Astrocyte of the cerebellum (primary cell): ENCODE data around the gene VPS41.

ENCODE experiments used
- DNase-seq: peaks from one replicate; pipeline ENCODE4 v3.0.0-alpha.2; 2011; ENCODE audit warnings: low read depth
- H3K4me3 ChIP-seq: 2 replicates; pipeline ENCODE4 v1.5.1; 2011; ENCODE audit warnings: mild to moderate bottlenecking, low read depth, low read length, moderate library complexity
- in situ Hi-C: cut with HindIII; loops from 2 replicates; pipeline ENCODE4 v1.10.0; 2017; ENCODE audit warnings: low sequenced_read_pairs
- TF ChIP-seq, protein P1 (sequence below): IDR thresholded peaks from 2 replicates; pipeline ENCODE4 v1.5.1; 2012; ENCODE audit warnings: low read length, low read depth, moderate library complexity, mild to moderate bottlenecking; ENCODE audit errors: missing control alignments

The VPS41 gene

DNA sequence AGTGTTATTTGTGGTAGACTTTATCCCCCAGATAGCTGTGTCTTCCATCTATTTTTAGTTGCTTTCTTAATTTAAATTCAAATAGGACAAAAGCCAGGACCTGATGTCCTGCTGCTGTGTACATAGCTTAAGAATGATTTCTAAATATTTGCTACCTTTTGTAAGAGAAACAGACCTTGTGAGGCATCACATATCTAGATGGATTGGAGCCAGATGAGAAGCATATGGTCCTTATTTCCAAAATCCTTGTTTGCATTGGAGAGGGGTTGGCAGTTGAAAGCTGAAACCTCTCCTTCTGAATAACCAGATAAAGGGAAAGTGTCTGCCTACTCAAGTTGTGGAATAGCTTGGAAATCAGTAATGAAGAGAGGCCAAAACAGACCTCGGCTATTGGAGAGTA, 227.1 kb downstream of the VPS41 start:
- H3K4me3 ChIP-seq: no peak overlapping the region
- no peak for DNase-seq
- TF ChIP-seq, protein P1, sequence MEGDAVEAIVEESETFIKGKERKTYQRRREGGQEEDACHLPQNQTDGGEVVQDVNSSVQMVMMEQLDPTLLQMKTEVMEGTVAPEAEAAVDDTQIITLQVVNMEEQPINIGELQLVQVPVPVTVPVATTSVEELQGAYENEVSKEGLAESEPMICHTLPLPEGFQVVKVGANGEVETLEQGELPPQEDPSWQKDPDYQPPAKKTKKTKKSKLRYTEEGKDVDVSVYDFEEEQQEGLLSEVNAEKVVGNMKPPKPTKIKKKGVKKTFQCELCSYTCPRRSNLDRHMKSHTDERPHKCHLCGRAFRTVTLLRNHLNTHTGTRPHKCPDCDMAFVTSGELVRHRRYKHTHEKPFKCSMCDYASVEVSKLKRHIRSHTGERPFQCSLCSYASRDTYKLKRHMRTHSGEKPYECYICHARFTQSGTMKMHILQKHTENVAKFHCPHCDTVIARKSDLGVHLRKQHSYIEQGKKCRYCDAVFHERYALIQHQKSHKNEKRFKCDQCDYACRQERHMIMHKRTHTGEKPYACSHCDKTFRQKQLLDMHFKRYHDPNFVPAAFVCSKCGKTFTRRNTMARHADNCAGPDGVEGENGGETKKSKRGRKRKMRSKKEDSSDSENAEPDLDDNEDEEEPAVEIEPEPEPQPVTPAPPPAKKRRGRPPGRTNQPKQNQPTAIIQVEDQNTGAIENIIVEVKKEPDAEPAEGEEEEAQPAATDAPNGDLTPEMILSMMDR: no peak
- in situ Hi-C loops: no loop called here

DNA sequence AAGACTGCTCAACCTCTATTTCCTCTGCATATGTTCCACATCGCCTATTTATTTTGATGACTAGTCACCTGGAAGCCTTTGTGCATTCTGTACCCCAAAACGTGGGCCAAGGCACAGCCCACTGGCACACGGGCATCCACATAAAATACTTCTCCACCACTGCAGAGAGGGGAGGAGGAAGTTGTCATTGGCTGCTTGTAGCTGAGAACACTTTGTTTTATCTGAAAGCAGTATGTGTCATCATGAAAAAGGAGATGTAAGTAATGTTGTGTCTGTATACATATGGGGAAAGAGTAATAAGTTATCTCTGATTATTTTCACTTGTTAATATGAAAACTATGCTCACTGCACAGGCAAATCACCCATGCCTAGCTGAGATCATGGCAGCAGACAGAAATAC, 229.6 kb downstream of the VPS41 start:
- no peak for DNase-seq
- no peak overlapping the region for H3K4me3 ChIP-seq
- TF ChIP-seq, protein P1: no peak
- in situ Hi-C loops: no loop called here

DNA sequence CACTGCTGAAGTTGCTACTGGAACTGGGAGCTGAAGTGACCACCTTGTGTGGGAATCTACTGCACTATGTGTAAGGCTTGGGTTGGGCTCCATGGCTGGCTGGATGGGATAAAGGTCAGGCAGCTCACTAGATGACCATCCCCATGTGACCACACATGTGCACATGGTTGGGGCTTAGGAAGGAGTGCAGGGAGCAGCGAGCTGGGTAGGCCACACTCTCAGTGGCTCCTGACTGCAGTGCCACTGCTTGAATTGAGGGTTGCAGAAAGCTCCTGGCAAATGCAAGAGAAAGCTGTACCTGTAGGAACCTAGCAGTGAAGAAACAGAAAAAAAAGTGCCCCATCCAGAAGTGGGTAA, 230.3 kb downstream of the VPS41 start:
- TF ChIP-seq, protein P1: no peak
- in situ Hi-C loops: no loop called here

DNA sequence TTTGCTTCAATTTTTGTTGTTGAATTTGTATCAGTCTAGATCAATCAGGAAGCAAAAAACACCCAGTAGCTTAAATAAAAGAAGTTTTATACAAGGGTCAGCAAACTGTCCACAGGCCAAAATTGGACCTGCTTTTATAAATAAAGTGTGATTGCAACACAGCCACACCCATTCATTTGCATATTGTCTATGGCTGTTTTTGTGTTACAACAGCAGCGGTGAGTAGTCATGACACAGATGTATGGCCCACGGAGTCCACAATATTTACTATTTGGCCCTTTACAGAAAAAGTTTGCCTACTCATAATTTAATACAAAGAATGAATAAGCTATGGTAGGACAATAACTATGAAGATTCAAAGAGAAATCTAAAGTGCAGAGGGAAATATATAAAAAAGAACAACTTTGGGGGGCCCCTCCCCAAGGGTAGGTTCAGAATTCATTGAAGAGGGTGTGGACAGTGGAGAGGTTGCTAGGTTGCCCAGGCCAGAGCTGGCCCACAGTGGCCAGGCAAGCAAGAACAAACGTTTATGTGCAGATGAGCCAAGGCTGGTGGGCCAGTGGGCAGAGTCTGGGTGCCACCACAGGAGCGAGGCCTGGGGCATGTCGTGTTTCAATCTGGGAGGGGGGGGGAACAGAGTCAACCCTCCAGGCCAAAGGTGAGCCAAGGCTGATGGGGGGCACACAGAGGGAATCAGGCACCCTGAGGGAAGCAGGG, 230.9 kb downstream of the VPS41 start:
- no peak for DNase-seq
- TF ChIP-seq, protein P1: no peak
- in situ Hi-C loops: no loop called here
- no peak overlapping the region for H3K4me3 ChIP-seq

More for the DNA sequence above, 230.3 kb downstream of the VPS41 start:
- no peak for DNase-seq
- no peak overlapping the region for H3K4me3 ChIP-seq

DNA sequence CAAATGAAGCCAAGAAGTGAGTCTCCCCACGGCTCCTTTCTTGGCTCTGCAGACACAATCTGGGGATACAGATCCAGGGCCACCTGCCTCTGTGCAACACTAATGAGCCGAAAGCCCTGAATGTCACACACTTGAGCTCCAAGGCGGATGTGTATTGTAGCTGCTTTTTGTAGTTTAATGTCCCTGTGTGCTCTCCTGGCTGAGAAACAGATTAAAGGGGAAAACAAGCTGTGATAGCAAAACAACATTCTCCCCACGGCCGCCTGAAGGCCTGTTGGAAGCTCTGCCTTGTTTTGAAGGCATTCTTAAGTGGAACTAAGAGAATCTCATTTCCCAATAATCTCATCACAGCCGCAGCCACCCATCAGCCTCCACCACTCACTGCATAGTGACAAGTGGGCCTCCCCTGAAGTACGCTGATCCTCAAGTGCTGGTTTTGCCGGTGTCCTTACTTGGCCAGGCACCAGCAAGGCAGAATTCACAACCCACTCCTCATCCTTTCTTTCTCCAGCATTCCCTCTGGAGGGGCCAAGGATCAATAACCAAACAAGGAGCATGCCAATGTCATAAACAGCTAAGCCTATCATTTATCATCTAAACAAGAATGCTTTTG, 233.4 kb downstream of the VPS41 start:
- in situ Hi-C loops: no loop called here
- DNase-seq: no peak
- H3K4me3 ChIP-seq: no peak overlapping the region
- TF ChIP-seq, protein P1: no peak

DNA sequence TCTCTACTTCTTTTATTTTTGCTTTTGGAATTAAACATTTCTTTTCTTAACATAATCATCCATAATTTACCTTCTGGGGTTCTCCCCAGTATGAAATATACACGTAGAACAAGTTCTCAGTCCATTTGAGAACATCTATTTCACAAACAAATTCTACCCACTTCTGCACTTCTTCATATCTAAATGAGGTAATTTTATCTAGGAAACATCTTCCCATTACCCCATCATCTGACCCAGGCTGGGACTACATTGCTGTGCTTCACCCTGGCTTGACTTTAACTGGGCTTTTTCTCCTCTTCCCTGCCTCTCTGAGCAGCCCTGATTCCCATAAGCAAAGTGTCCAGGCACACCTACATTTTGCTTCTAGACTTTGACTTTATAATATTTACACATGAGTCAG, 234.5 kb downstream of the VPS41 start:
- TF ChIP-seq, protein P1: no peak
- H3K4me3 ChIP-seq: no peak overlapping the region
- in situ Hi-C loops: no loop called here
- no peak for DNase-seq
